KMS-11 (cell line): ENCODE data around the gene ONECUT2.

ENCODE experiments used
- H2AFZ ChIP-seq: fragments of 200-600 bp; sonication (generic); 2 replicates; pipeline ENCODE4 v1.6.1; 2016; ENCODE audit warnings: antibody characterized with exemption, mixed run types, low read depth
- H3K27ac ChIP-seq: fragments of 200-600 bp; sonication (generic); 2 replicates; pipeline ENCODE4 v1.6.1; 2016; ENCODE audit warnings: mild to moderate bottlenecking, mixed run types
- H3K27me3 ChIP-seq: fragments of 200-600 bp; sonication (generic); 2 replicates; pipeline ENCODE4 v1.6.1; 2017; ENCODE audit warnings: mild to moderate bottlenecking, low read depth, mixed run types, moderate library complexity; ENCODE audit not compliant: insufficient read depth
- H3K36me3 ChIP-seq: fragments of 200-600 bp; sonication (generic); 2 replicates; pipeline ENCODE4 v1.6.1; 2017; ENCODE audit warnings: mild to moderate bottlenecking, mixed run types; ENCODE audit not compliant: insufficient read depth
- H3K4me1 ChIP-seq: fragments of 200-600 bp; sonication (generic); 2 replicates; pipeline ENCODE4 v1.6.1; 2016; ENCODE audit warnings: mild to moderate bottlenecking, low read depth, mixed run types; ENCODE audit not compliant: poor library complexity, severe bottlenecking
- H3K4me2 ChIP-seq: fragments of 200-600 bp; sonication (generic); 2 replicates; pipeline ENCODE4 v1.7.0; 2016; ENCODE audit warnings: mild to moderate bottlenecking, mixed run types
- H3K4me3 ChIP-seq: fragments of 200-600 bp; sonication (generic); IDR thresholded peaks from 2 replicates; pipeline ENCODE4 v1.6.1; 2017; ENCODE audit warnings: low read depth, low read length, mixed read lengths; ENCODE audit not compliant: insufficient read depth
- H3K79me2 ChIP-seq: fragments of 200-600 bp; sonication (generic); 2 replicates; pipeline ENCODE4 v1.6.1; 2016; ENCODE audit warnings: low read depth, mixed run types; ENCODE audit not compliant: insufficient read depth
- H3K9ac ChIP-seq: fragments of 200-600 bp; sonication (generic); 2 replicates; pipeline ENCODE4 v1.6.1; 2016; ENCODE audit warnings: mild to moderate bottlenecking, mixed run types
- H4K20me1 ChIP-seq: fragments of 200-600 bp; sonication (generic); 2 replicates; pipeline ENCODE4 v1.6.1; 2016; ENCODE audit warnings: mild to moderate bottlenecking, mixed run types; ENCODE audit not compliant: insufficient read depth
- TF ChIP-seq, protein P1 (sequence below): fragments of 200-600 bp; sonication (generic); conservative IDR thresholded peaks from 2 replicates; pipeline ENCODE4 v1.6.1; 2017; ENCODE audit warnings: low read depth, mild to moderate bottlenecking, antibody characterized with exemption, low read length, moderate library complexity, mixed read lengths

The ONECUT2 gene

DNA sequence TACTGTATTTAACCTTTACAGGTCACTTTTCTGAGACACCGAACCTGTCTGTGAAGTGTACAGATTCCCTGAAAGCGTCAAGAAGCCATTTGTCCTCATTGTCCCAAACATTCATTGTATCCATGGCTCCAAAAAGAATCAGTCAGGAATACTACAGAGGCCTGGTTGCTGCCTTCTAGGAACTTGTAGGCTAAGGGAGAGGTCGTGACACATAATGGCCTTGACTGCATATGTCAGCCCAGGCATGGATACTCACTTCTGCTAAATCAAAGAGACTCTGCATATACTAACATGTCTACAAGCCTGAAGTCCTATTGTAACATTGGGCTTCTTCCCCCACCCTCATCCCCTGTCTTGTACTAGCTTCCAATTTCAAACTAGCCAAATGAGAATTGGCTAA lies 40.2 kb downstream of the ONECUT2 start:
- no peak overlapping the region for H2AFZ ChIP-seq
- TF ChIP-seq, protein P1, sequence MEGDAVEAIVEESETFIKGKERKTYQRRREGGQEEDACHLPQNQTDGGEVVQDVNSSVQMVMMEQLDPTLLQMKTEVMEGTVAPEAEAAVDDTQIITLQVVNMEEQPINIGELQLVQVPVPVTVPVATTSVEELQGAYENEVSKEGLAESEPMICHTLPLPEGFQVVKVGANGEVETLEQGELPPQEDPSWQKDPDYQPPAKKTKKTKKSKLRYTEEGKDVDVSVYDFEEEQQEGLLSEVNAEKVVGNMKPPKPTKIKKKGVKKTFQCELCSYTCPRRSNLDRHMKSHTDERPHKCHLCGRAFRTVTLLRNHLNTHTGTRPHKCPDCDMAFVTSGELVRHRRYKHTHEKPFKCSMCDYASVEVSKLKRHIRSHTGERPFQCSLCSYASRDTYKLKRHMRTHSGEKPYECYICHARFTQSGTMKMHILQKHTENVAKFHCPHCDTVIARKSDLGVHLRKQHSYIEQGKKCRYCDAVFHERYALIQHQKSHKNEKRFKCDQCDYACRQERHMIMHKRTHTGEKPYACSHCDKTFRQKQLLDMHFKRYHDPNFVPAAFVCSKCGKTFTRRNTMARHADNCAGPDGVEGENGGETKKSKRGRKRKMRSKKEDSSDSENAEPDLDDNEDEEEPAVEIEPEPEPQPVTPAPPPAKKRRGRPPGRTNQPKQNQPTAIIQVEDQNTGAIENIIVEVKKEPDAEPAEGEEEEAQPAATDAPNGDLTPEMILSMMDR, result no peak
- no peaks in the 10 kb centered on the region for H3K4me1 ChIP-seq
- H3K4me2 ChIP-seq, result no peak overlapping the region
- no peak overlapping the region for H3K9ac ChIP-seq
- no peaks in the 10 kb centered on the region for H4K20me1 ChIP-seq
- no peaks in the 10 kb centered on the region for H3K27me3 ChIP-seq
- no peaks in the 10 kb centered on the region for H3K79me2 ChIP-seq
- H3K36me3 ChIP-seq, result no peaks in the 10 kb centered on the region
- no peak overlapping the region for H3K27ac ChIP-seq
- no peak overlapping the region for H3K4me3 ChIP-seq

GRCh38 chr18:57475903-57476302 lies 40.7 kb downstream of the ONECUT2 start:
- Histone ChIP-seq H3K27me3 (no peaks in the 10 kb centered on the region), H3K27ac (no peak overlapping the region), H3K4me2 (no peak overlapping the region), H3K4me3 (no peak overlapping the region), H3K36me3 (no peaks in the 10 kb centered on the region), H3K4me1 (no peaks in the 10 kb centered on the region), H4K20me1 (no peaks in the 10 kb centered on the region), H3K79me2 (no peaks in the 10 kb centered on the region), H3K9ac (no peak overlapping the region), H2AFZ (no peak overlapping the region)
- TF ChIP-seq, protein P1, result no peak

- Histone ChIP-seq H3K79me2 (no peaks in the 10 kb centered on the region), H3K27ac (no peak overlapping the region), H3K36me3 (no peaks in the 10 kb centered on the region), H4K20me1 (no peaks in the 10 kb centered on the region), H2AFZ (no peak overlapping the region), H3K4me1 (no peaks in the 10 kb centered on the region), H3K9ac (no peak overlapping the region), H3K4me2 (no peak overlapping the region), H3K27me3 (no peaks in the 10 kb centered on the region), H3K4me3 (no peak overlapping the region)
- TF ChIP-seq, protein P1, result no peak
These were observed 45.6 kb downstream of the ONECUT2 start for GRCh38 chr18:57480733-57481132.

- Histone ChIP-seq H3K27me3 (no peaks in the 10 kb centered on the region), H3K4me2 (no peak overlapping the region), H3K27ac (no peak overlapping the region), H3K9ac (no peak overlapping the region), H4K20me1 (no peaks in the 10 kb centered on the region), H3K79me2 (no peaks in the 10 kb centered on the region), H3K36me3 (no peaks in the 10 kb centered on the region), H3K4me3 (no peak overlapping the region), H2AFZ (no peak overlapping the region), H3K4me1 (no peaks in the 10 kb centered on the region)
- TF ChIP-seq, protein P1, result no peak
These were observed 62.5 kb downstream of the ONECUT2 start for GRCh38 chr18:57497372-57498294.
